Erythroblast (primary cell): ENCODE data around the gene CNOT8.
A peak's percentile ranks its signal among the peaks of the same experiment; 100 is the strongest.

ENCODE experiments used
- DNase-seq, 2 experiments: peaks; one replicate each; lab custom pipeline; 2025; lab: John Stamatoyannopoulos, UW
- GATA1 ChIP-seq: IDR thresholded peaks from 2 replicates; pipeline ENCODE4 v1.6.1; 2011; ENCODE audit warnings: low read depth, mild to moderate bottlenecking, control low read depth, low read length, moderate library complexity
- POLR2A ChIP-seq: IDR thresholded peaks from 2 replicates; pipeline ENCODE4 v1.6.1; 2011; ENCODE audit warnings: mild to moderate bottlenecking, low read length

The CNOT8 gene

GRCh38 chr5:154863291-154864080 is 5.1 kb downstream of the CNOT8 start:
- TF ChIP-seq GATA1 (no peak), POLR2A (no peak)

GRCh38 chr5:154865466-154866184 is 7.2 kb downstream of the CNOT8 start:
- DNase-seq, result no peak
- TF ChIP-seq POLR2A, result no peak
- TF ChIP-seq GATA1, result no peak

More at GRCh38 chr5:154863291-154864080, 5.1 kb downstream of the CNOT8 start:
- no peak for DNase-seq

- DNase-seq, result no peak
- no peak for TF ChIP-seq POLR2A
- no peak for TF ChIP-seq GATA1
Observed at GRCh38 chr5:154866841-154867240, 8.4 kb downstream of the CNOT8 start.

- TF ChIP-seq POLR2A (no peak), GATA1 (no peak)
- peak; percentile 29 to 50 for DNase-seq
Observed at GRCh38 chr5:154868702-154869101, 10.3 kb downstream of the CNOT8 start.

GRCh38 chr5:154871734-154872133 is 13.3 kb downstream of the CNOT8 start:
- no peak for DNase-seq
- no peak for TF ChIP-seq POLR2A
- TF ChIP-seq GATA1, result no peak

GRCh38 chr5:154873791-154874331 is 15.4 kb downstream of the CNOT8 start:
- DNase-seq, result no peak
- TF ChIP-seq GATA1, result no peak
- TF ChIP-seq POLR2A, result no peak

GRCh38 chr5:154878642-154879335 is 20.4 kb downstream of the CNOT8 start:
- DNase-seq, result peak in 1 of 2 experiments; percentile 36
- no peak for TF ChIP-seq POLR2A
- TF ChIP-seq GATA1, result no peak

- no peak for DNase-seq
- TF ChIP-seq POLR2A (no peak), GATA1 (no peak)
Observed at GRCh38 chr5:154881986-154882385, 23.6 kb downstream of the CNOT8 start.

GRCh38 chr5:154884424-154884823 is 26.0 kb downstream of the CNOT8 start:
- TF ChIP-seq GATA1 (no peak), POLR2A (no peak)

GRCh38 chr5:154885439-154885838 is 27.0 kb downstream of the CNOT8 start:
- TF ChIP-seq GATA1, result no peak
- TF ChIP-seq POLR2A, result no peak

More at GRCh38 chr5:154884424-154884823, 26.0 kb downstream of the CNOT8 start:
- no peak for DNase-seq

GRCh38 chr5:154892369-154892771 is 33.9 kb downstream of the CNOT8 start:
- DNase-seq, result no peak
- TF ChIP-seq POLR2A (no peak), GATA1 (no peak)

More at GRCh38 chr5:154885439-154885838, 27.0 kb downstream of the CNOT8 start:
- DNase-seq, result no peak

- no peak for DNase-seq
- no peak for TF ChIP-seq GATA1
- no peak for TF ChIP-seq POLR2A
Observed at GRCh38 chr5:154893381-154893780, 35.0 kb downstream of the CNOT8 start.
